ENCODE data around the gene TMEM88. TPM values are rescaled to one million over a fixed set of nuclear protein-coding genes. Genes with fewer than 3 reads are reported as not detected.

TMEM88 gene
- total RNA-seq, 1 donor from 2014 or later: 26.3 TPM

GRCh38 chr17:7848131-7848579, 6.7 kb upstream of the TMEM88 start:
- intact Hi-C loops (cut with DNase I): no loop called here
- Histone ChIP-seq H3K36me3 (peaks cover 0 to 55% of the 10 kb centered on the region in 2 donors), H3K27ac (no peak overlapping the region), H3K9me3 (no peaks in the 10 kb centered on the region), H3K4me3 (no peak overlapping the region), H3K4me1 (peaks cover 37% of the 10 kb centered on the region), H3K27me3 (no peaks in the 10 kb centered on the region)
- no peak for DNase-seq (ENCODE audit: extremely low spot score in 2 of 2)
- TF ChIP-seq POLR2AphosphoS5 (IDR thresholded peaks at IDR 0.05; ENCODE audit: insufficient read depth in 1 of 2, low read depth in 1 of 2): no peak
- TF ChIP-seq POLR2A (IDR thresholded peaks at IDR 0.05): no peak
- TF ChIP-seq CTCF (IDR thresholded peaks at IDR 0.05): no peak

- H3K27ac ChIP-seq: no peak overlapping the region
- no peak for DNase-seq (ENCODE audit: extremely low spot score in 2 of 2)
- H3K4me1 ChIP-seq: peaks cover 31% of the 10 kb centered on the region
- intact Hi-C loops (cut with DNase I): no loop called here
- no peak for TF ChIP-seq POLR2AphosphoS5 (IDR thresholded peaks at IDR 0.05; ENCODE audit: insufficient read depth in 1 of 2, low read depth in 1 of 2)
- TF ChIP-seq POLR2A (IDR thresholded peaks at IDR 0.05): no peak
- no peak for TF ChIP-seq CTCF (IDR thresholded peaks at IDR 0.05)
- H3K4me3 ChIP-seq: no peak overlapping the region
- peaks cover 0 to 56% of the 10 kb centered on the region in 2 donors for H3K36me3 ChIP-seq
- no peaks in the 10 kb centered on the region for H3K9me3 ChIP-seq
- H3K27me3 ChIP-seq: no peaks in the 10 kb centered on the region
Measured at GRCh38 chr17:7848739-7849129, 6.1 kb upstream of the TMEM88 start.

GRCh38 chr17:7849130-7849750, 5.6 kb upstream of the TMEM88 start:
- peaks cover 26% of the 10 kb centered on the region for H3K4me1 ChIP-seq
- H3K9me3 ChIP-seq: no peaks in the 10 kb centered on the region
- no peak overlapping the region for H3K27ac ChIP-seq
- intact Hi-C loops (cut with DNase I): no loop called here
- no peaks in the 10 kb centered on the region for H3K27me3 ChIP-seq
- DNase-seq (ENCODE audit: extremely low spot score in 2 of 2): no peak
- peaks cover 0 to 56% of the 10 kb centered on the region in 2 donors for H3K36me3 ChIP-seq
- TF ChIP-seq CTCF (IDR thresholded peaks at IDR 0.05): no peak
- peak in 1 of 2 donors; percentile 19 for TF ChIP-seq POLR2AphosphoS5 (IDR thresholded peaks at IDR 0.05; ENCODE audit: insufficient read depth in 1 of 2, low read depth in 1 of 2)
- H3K4me3 ChIP-seq: no peak overlapping the region

GRCh38 chr17:7849751-7850504, 4.9 kb upstream of the TMEM88 start:
- H3K27ac ChIP-seq: no peak overlapping the region
- peaks cover 0 to 56% of the 10 kb centered on the region in 2 donors for H3K36me3 ChIP-seq
- H3K4me3 ChIP-seq: no peak overlapping the region
- no peak for DNase-seq (ENCODE audit: extremely low spot score in 2 of 2)
- no peaks in the 10 kb centered on the region for H3K9me3 ChIP-seq
- H3K4me1 ChIP-seq: peaks cover 25% of the 10 kb centered on the region
- intact Hi-C loops (cut with DNase I): loop anchor here (5.0 kb wide), 1 partner anchor 37 kb away; the partner anchor contains the start of gene CHD3
- H3K27me3 ChIP-seq: no peaks in the 10 kb centered on the region
- no peak for TF ChIP-seq POLR2AphosphoS5 (IDR thresholded peaks at IDR 0.05; ENCODE audit: insufficient read depth in 1 of 2, low read depth in 1 of 2)
- TF ChIP-seq POLR2A (IDR thresholded peaks at IDR 0.05): no peak
- TF ChIP-seq CTCF (IDR thresholded peaks at IDR 0.05): no peak
